Neural progenitor cell (in vitro differentiated cells): ENCODE results near the gene LGR4. TPM values are rescaled to one million over a fixed set of nuclear protein-coding genes. Genes with fewer than 3 reads are reported as not detected.
A peak's percentile ranks its signal among the peaks of the same experiment; 100 is the strongest.

Source experiments
- DNase-seq: peaks from one replicate; pipeline ENCODE4 v3.0.0-alpha.2; 2016; ENCODE audit warnings: low spot score
- H2AFZ ChIP-seq: fragments of 200-600 bp; sonication (generic); replicated peaks from 2 replicates; pipeline ENCODE4 v1.6.1; 2016; ENCODE audit warnings: antibody characterized with exemption
- H3F3A ChIP-seq: fragments of 200-600 bp; sonication (generic); 2 replicates; pipeline ENCODE4 v1.6.1; 2016; ENCODE audit warnings: antibody characterized with exemption, low read depth
- H3K27ac ChIP-seq: fragments of 200-600 bp; sonication (generic); 2 replicates; pipeline ENCODE4 v1.5.1; 2016; ENCODE audit warnings: mild to moderate bottlenecking
- H3K27me3 ChIP-seq: fragments of 200-600 bp; sonication (generic); 2 replicates; pipeline ENCODE4 v1.6.1; 2016; ENCODE audit warnings: mild to moderate bottlenecking, moderate library complexity
- H3K36me3 ChIP-seq: fragments of 200-600 bp; sonication (generic); 2 replicates; pipeline ENCODE4 v1.5.1; 2016
- H3K4me1 ChIP-seq: fragments of 200-600 bp; sonication (generic); 2 replicates; pipeline ENCODE4 v1.6.1; 2016; ENCODE audit warnings: mixed run types
- H3K4me2 ChIP-seq: fragments of 200-600 bp; sonication (generic); 2 replicates; pipeline ENCODE4 v1.6.1; 2016
- H3K4me3 ChIP-seq: fragments of 200-600 bp; sonication (generic); 2 replicates; pipeline ENCODE4 v1.5.1; 2016
- H3K79me2 ChIP-seq: fragments of 200-600 bp; sonication (generic); 2 replicates; pipeline ENCODE4 v1.6.1; 2016; ENCODE audit warnings: low read depth
- H3K9ac ChIP-seq: fragments of 200-600 bp; sonication (generic); 2 replicates; pipeline ENCODE4 v1.6.1; 2016
- H3K9me3 ChIP-seq: fragments of 200-600 bp; sonication (generic); 2 replicates; pipeline ENCODE4 v1.5.1; 2016; ENCODE audit warnings: low read depth
- H4K20me1 ChIP-seq: fragments of 200-600 bp; sonication (generic); 2 replicates; pipeline ENCODE4 v1.6.1; 2016; ENCODE audit warnings: low read depth
- H3K27ac Mint-ChIP-seq: 3 replicates; pipeline ENCODE4 v1.8.0; 2021; ENCODE audit warnings: mixed read lengths
- H3K27me3 Mint-ChIP-seq: 2 replicates; pipeline ENCODE4 v1.8.0; 2022; ENCODE audit warnings: low read depth, mild to moderate bottlenecking, inconsistent platforms, moderate library complexity, mixed read lengths; ENCODE audit not compliant: insufficient read depth
- H3K36me3 Mint-ChIP-seq: 3 replicates; pipeline ENCODE4 v1.8.0; 2021; ENCODE audit warnings: mixed read lengths
- H3K4me1 Mint-ChIP-seq: 3 replicates; pipeline ENCODE4 v1.8.0; 2021; ENCODE audit warnings: mixed read lengths
- H3K4me3 Mint-ChIP-seq: 3 replicates; pipeline ENCODE4 v1.8.0; 2021; ENCODE audit warnings: mild to moderate bottlenecking, moderate library complexity, mixed read lengths
- H3K9me3 Mint-ChIP-seq: 3 replicates; pipeline ENCODE4 v1.8.0; 2020; ENCODE audit warnings: mixed read lengths
- EZH2 ChIP-seq: fragments of 200-600 bp; sonication (generic); IDR thresholded peaks from 2 replicates; pipeline ENCODE4 v1.6.1; 2017; ENCODE audit warnings: antibody characterized with exemption, mild to moderate bottlenecking, moderate library complexity
- EZH2phosphoT487 ChIP-seq: fragments of 200-600 bp; sonication (generic); IDR thresholded peaks from 2 replicates; pipeline ENCODE4 v1.6.1; 2017; ENCODE audit warnings: antibody characterized with exemption
- total RNA-seq: library from RNA; depleted of rRNA; stranded (reverse); fragments of >200 nt; gene quantifications from 2 replicates; pipeline ENCODE4 v1.2.3, GENCODE V29; 2015; ENCODE audit warnings: low replicate concordance
- TF ChIP-seq, protein P1 (sequence below): fragments of 200-600 bp; sonication (generic); IDR thresholded peaks from 2 replicates; pipeline ENCODE4 v1.5.1; 2017; ENCODE audit warnings: antibody characterized with exemption, mild to moderate bottlenecking

The LGR4 gene
- total RNA-seq, 1 donor from 2014 or later: 274 TPM

DNA sequence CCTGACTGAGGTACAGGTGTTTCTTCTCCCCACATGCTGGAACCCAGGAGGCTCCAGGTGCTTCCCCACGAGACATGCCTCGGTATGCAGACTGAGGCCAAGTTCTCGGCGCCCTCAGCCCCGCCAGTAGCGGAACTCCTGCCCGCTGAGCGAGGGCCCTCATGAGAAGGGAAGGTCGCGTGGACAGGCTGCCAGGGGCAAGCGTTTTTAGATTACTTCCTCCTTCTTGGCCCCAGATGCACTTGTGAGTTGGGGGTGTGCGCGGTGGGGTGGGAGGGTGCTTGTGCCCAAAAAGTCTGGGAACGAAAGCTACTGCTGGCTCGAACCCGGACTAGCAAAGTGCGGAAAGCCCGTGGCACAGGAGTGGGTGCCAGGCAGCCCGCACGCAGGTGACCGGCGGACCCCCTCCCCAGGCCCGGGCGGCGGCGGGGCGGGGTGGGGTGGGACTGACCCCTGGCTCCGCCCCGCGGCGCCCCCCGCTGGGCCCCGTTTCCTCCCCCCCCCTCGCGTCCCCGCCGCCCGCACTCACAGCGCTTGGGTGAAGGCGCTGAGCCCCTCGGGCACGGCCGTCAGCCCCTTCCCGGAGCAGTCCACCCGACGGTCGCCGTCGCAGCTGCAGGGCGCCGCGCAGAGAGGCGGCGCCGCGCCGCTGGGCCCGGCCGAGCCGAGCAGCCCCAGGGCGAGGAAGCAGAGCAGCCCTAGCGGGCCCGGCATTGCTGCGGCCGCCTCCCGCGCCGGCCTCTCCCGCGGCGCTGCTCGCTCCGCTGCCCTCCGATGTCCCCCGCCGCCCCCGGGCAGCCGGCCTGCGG lies 797 bp downstream of the LGR4 start:
- Mint-ChIP-seq H3K9me3 (peaks cover 3% of the 10 kb centered on the region), H3K4me1 (peaks cover 47% of the 10 kb centered on the region), H3K4me3 (peak overlapping the region; percentile 86), H3K27ac (no peak overlapping the region), H3K27me3 (peaks cover 23% of the 10 kb centered on the region), H3K36me3 (no peaks in the 10 kb centered on the region)
- no peaks in the 10 kb centered on the region for H3K9me3 ChIP-seq
- H3F3A ChIP-seq: peaks cover 14% of the 10 kb centered on the region
- peak overlapping the region; percentile 54 for H3K9ac ChIP-seq
- H3K27ac ChIP-seq: peak overlapping the region; percentile 95
- H3K27me3 ChIP-seq: no peaks in the 10 kb centered on the region
- peaks cover 50% of the 10 kb centered on the region for H4K20me1 ChIP-seq
- H3K4me3 ChIP-seq: peak overlapping the region; percentile 85
- peak overlapping the region; percentile 95 for H3K4me2 ChIP-seq
- TF ChIP-seq, protein P1, sequence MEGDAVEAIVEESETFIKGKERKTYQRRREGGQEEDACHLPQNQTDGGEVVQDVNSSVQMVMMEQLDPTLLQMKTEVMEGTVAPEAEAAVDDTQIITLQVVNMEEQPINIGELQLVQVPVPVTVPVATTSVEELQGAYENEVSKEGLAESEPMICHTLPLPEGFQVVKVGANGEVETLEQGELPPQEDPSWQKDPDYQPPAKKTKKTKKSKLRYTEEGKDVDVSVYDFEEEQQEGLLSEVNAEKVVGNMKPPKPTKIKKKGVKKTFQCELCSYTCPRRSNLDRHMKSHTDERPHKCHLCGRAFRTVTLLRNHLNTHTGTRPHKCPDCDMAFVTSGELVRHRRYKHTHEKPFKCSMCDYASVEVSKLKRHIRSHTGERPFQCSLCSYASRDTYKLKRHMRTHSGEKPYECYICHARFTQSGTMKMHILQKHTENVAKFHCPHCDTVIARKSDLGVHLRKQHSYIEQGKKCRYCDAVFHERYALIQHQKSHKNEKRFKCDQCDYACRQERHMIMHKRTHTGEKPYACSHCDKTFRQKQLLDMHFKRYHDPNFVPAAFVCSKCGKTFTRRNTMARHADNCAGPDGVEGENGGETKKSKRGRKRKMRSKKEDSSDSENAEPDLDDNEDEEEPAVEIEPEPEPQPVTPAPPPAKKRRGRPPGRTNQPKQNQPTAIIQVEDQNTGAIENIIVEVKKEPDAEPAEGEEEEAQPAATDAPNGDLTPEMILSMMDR: no peak
- TF ChIP-seq EZH2phosphoT487 (no peak), EZH2 (no peak)
- H3K79me2 ChIP-seq: peaks cover 72% of the 10 kb centered on the region
- peaks cover 25% of the 10 kb centered on the region for H3K4me1 ChIP-seq
- H2AFZ ChIP-seq: no peak overlapping the region
- no peaks in the 10 kb centered on the region for H3K36me3 ChIP-seq
- DNase-seq: peak; percentile 73

DNA sequence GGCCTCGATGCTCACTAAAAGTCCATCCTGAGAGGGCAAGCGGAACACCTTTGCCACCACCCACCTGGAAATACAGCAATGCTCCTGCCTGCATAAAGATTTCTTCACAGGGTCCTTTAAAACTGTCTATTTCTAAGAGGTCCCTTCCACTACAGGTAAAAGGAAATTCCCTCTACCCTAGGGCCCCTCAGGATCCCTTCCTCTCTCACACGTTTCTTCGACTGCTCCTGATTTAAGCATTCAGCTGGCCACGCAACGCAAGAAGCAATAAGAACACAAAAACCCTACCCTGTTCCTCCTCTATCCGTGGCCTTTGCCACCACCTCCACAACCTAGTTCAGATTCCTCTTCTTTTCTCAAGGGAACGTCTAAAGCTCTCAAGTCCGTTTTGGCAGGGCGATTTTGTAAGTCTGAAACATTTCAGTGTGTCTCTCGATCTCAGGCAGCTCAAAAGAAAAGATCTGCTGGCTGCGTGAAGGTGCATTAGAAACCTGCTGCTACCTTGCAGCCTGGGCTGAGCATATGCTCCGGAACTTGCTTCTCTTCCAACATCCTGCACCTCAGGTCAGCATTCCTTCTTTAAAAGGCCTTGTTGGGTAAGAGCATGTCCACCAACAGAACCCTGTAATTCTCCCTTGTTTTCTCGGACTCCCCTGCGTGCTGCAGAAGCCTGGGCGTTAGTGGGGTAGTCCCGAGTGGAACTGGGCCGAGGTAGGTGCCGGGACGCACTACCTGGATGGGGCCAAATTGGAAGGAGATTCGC lies 1.6 kb downstream of the LGR4 start:
- Histone ChIP-seq H3F3A (peaks cover 19% of the 10 kb centered on the region), H3K9me3 (no peaks in the 10 kb centered on the region), H3K4me1 (peaks cover 32% of the 10 kb centered on the region), H4K20me1 (peaks cover 58% of the 10 kb centered on the region), H3K4me2 (peak overlapping the region; percentile 95), H2AFZ (no peak overlapping the region), H3K36me3 (no peaks in the 10 kb centered on the region), H3K4me3 (peak overlapping the region; percentile 85), H3K27me3 (no peaks in the 10 kb centered on the region), H3K9ac (peak overlapping the region; percentile 54), H3K27ac (peak overlapping the region; percentile 30), H3K79me2 (peaks cover 80% of the 10 kb centered on the region)
- no peak for TF ChIP-seq EZH2phosphoT487
- TF ChIP-seq EZH2: no peak
- TF ChIP-seq, protein P1: no peak
- Mint-ChIP-seq H3K27ac (peak overlapping the region; percentile 1), H3K36me3 (peaks cover 2% of the 10 kb centered on the region), H3K9me3 (peaks cover 3% of the 10 kb centered on the region), H3K4me3 (peak overlapping the region; percentile 86), H3K27me3 (peaks cover 20% of the 10 kb centered on the region), H3K4me1 (peaks cover 52% of the 10 kb centered on the region)
- peak; percentile 26 for DNase-seq

DNA sequence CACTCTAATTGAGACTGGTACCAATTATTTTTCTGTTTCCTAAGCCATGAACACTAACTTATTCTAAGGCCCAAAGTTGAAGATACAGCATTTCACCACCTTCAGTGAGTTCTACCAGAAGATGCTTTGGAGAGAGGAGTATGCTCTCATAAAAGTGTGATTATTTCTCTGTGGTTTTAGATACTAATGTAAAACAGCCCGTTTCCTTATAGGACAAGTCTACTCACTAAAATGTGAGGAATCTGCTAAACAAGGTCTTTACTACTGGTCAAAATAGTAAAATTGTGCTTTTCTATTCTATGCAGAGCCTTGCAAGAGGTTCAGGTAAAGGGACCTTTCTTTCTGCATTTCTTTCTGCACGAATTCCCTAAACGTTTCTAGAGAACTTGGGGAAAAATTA lies 2.4 kb downstream of the LGR4 start:
- peak overlapping the region; percentile 54 for H3K9ac ChIP-seq
- peaks cover 2% of the 10 kb centered on the region for H3K36me3 Mint-ChIP-seq
- peaks cover 41% of the 10 kb centered on the region for H3K4me1 ChIP-seq
- no peak overlapping the region for H3K27ac Mint-ChIP-seq
- H2AFZ ChIP-seq: no peak overlapping the region
- peaks cover 20% of the 10 kb centered on the region for H3K27me3 Mint-ChIP-seq
- peak overlapping the region; percentile 85 for H3K4me3 ChIP-seq
- peaks cover 23% of the 10 kb centered on the region for H3F3A ChIP-seq
- peak overlapping the region; percentile 95 for H3K4me2 ChIP-seq
- no peak for TF ChIP-seq EZH2
- no peak for TF ChIP-seq EZH2phosphoT487
- TF ChIP-seq, protein P1: no peak
- H3K27ac ChIP-seq: peak overlapping the region; percentile 8
- peaks cover 59% of the 10 kb centered on the region for H3K4me1 Mint-ChIP-seq
- peak overlapping the region; percentile 86 for H3K4me3 Mint-ChIP-seq
- peaks cover 89% of the 10 kb centered on the region for H3K79me2 ChIP-seq
- H3K36me3 ChIP-seq: no peaks in the 10 kb centered on the region
- peaks cover 3% of the 10 kb centered on the region for H3K9me3 Mint-ChIP-seq
- peaks cover 66% of the 10 kb centered on the region for H4K20me1 ChIP-seq
- no peak for DNase-seq
- H3K9me3 ChIP-seq: no peaks in the 10 kb centered on the region
- no peaks in the 10 kb centered on the region for H3K27me3 ChIP-seq
